GM15510 (cell line): ENCODE data around the gene ETNK1.

Experiments
- POLR2A ChIP-seq: IDR thresholded peaks from 3 replicates; pipeline ENCODE4 v1.6.1; 2011; ENCODE audit warnings: borderline replicate concordance; ENCODE audit not compliant: insufficient read length; ENCODE audit errors: extremely low read depth

ETNK1 gene, protein sequence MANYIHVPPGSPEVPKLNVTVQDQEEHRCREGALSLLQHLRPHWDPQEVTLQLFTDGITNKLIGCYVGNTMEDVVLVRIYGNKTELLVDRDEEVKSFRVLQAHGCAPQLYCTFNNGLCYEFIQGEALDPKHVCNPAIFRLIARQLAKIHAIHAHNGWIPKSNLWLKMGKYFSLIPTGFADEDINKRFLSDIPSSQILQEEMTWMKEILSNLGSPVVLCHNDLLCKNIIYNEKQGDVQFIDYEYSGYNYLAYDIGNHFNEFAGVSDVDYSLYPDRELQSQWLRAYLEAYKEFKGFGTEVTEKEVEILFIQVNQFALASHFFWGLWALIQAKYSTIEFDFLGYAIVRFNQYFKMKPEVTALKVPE

DNA sequence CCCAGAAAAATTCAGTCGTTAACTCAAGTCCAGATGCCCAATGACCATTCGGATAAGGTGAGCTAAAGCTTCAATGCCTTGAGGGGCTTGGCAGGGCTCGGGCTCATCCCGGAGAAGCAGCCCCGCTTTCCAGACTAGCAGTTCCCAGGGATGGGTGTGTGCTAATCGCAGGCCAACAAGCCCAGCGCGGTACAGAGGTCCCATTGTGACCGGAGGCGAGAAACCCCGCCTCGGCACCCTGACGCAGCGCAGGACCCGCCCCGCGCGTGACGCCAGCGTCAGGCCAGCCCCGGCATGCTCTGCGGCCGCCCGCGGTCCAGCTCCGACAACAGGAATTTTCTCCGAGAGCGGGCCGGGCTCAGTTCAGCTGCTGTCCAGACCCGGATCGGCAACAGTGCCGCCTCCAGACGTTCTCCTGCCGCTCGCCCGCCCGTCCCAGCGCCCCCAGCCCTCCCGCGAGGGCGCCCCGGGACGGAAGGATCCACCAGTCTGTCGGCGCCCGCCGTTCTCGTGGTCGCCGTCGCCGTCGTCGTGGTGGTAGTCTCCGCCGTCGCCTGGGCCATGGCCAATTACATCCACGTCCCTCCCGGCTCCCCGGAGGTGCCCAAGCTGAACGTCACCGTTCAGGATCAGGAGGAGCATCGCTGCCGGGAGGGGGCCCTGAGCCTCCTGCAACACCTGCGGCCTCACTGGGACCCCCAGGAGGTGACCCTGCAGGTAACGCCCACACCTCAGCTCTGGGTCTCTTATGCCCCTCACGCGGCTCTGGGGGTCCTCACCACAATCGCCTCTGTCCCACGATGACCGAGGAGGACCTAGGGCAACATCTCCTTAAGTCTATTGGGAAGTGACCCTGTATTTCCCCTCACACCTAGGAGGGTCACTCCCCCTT is at the start of gene ETNK1:
Gene ETNK1, plus strand, starts transcription at position 302 of the 892 bp plus-strand sequence. Its CDS starts 260 bp downstream, at position 562.
- peak; percentile 91 for TF ChIP-seq POLR2A

DNA sequence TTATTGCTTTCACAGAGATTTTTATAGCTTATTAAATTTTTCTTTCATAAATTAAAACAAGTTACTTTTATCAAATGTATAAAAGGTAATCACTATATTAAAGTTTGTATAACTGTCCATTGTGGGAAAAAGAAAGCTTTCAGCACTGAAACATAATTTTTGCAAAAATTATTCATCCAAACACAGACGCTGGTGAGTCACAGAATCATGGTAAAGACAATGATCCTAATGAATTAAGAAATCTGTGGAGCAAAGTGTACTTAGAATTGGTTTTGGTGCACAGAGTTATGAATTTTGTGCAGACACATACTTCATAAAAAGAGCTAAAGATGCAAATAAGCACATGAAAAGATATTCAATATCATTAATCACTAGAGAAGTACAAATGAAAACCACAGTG is 48.9 kb upstream of the ETNK1 start:
- no peak for TF ChIP-seq POLR2A

GRCh38 chr12:22576473-22576872 is 48.5 kb upstream of the ETNK1 start:
- no peak for TF ChIP-seq POLR2A

DNA sequence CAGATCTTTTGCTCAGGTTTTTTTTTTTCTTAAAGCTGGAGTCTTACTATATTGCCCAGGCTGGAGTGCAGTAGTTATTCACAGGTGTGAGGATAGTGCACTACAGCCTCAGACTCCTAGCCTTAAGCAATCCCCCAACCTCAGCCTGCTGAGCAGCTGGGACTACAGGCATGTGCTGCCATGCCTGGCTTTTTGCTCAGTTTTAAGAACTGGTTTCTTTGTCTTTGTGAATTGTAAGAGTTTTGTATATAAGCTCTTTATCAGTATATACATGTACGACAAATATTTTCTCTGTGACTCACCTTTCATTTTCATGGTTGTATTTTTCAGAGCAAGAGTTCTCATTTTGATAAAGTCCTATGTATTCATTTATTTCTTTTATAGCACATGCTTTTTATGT is 47.3 kb upstream of the ETNK1 start:
- no peak for TF ChIP-seq POLR2A

- TF ChIP-seq POLR2A = no peak
Observed at GRCh38 chr12:22578328-22578727, 46.6 kb upstream of the ETNK1 start.

- no peak for TF ChIP-seq POLR2A
Observed at GRCh38 chr12:22588817-22589216, 36.2 kb upstream of the ETNK1 start.

GRCh38 chr12:22593864-22594263 is 31.1 kb upstream of the ETNK1 start:
- TF ChIP-seq POLR2A = no peak

DNA sequence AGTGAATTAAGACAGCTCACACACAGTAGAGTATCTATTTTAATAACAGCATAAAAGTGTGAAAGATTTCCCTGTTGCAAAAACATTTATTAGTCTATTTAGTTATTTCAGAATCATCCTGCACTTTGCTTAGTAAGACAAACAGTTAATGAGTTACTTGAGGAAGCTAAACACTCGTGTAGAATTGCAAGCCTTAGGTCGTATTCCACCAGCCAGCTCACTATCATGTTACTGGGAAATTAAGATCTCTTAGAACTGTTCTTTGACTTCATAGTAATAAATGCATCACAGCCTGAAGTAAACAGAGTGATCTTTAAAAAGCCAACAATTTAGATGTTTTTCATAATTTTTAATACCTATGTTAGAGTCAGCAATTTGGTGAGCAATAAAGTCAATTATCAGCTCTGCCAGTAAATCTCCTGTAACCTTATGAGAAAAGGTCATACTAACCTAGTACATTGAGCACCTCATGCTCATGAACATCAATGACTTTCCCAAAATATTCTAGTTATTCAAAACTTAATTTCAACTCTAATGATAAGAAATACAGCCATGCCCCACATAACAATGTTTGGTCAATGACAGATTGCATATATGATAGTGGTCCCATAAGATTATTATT is 26.7 kb upstream of the ETNK1 start:
- no peak for TF ChIP-seq POLR2A

DNA sequence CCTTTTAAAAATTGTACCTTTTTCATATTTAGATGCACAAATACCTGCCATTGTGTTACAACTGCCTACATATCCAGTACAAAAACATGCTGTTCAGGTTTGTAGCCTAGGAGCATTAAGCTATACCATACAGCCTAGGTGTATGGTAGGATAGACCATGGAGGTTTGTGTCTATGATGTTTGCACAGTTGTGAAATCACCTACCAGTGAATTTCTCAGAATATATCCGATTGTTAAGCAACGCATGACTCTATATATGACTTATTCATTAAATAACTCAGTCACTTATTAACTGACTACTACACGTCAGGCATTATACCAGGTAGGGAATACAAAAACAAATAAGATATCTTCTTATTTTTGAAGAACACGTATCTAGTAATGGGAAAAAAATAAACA is 26.2 kb upstream of the ETNK1 start:
- TF ChIP-seq POLR2A = no peak

- TF ChIP-seq POLR2A = no peak
Observed at GRCh38 chr12:22600181-22600580, 24.8 kb upstream of the ETNK1 start.

DNA sequence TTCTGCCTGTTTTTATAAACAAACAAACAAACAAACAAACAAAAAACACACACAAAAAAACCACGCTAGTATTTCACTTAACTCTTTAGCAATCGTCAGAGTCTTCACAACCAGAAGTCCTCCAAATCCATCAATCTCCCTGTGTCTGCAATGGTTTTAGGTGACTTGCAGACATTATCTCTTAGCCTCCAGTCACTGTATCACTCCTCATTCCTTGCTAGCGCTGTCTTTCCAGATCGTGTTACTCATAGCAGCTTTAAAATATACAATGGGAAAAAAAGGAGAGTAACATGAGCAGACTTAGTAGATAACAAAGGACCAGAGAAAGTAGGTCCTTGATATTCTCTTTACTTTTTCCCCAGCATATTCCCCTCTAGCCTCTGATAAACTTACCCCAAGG is 15.5 kb upstream of the ETNK1 start:
- no peak for TF ChIP-seq POLR2A

GRCh38 chr12:22610131-22610530 is 14.8 kb upstream of the ETNK1 start:
- TF ChIP-seq POLR2A = no peak

GRCh38 chr12:22615963-22616501 is 8.9 kb upstream of the ETNK1 start:
- no peak for TF ChIP-seq POLR2A

GRCh38 chr12:22617630-22618029 is 7.3 kb upstream of the ETNK1 start:
- TF ChIP-seq POLR2A = no peak

DNA sequence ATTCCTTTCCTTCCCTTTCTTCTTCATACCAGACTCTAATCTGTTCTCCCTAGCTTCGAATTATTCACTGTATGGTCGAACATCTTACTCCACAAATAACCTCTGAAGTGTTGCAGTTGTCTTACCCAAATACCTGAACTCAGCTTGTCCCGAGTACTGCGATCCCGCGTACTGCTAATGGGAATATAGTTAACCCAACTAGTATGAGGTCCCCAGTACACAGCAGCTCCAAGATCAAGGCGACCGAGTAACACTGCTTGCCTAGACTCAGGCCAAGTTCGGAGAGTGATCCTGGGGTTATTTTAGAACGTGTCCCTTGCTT is 462 bp upstream of the ETNK1 start:
- no peak for TF ChIP-seq POLR2A
